IPS-NIHi7 (cell line): ENCODE results near the gene EIF4G3.
"Not testable (repeated sequence)": the region's sequence is repeated elsewhere in the genome, so short reads cannot be mapped to it uniquely, and the experiment has no call there.

Source experiments
- DNase-seq: peaks from one replicate; pipeline ENCODE4 v3.0.0; 2012; ENCODE audit warnings: mixed read lengths; ENCODE audit errors: extremely low spot score

The EIF4G3 gene

GRCh38 chr1:21176586-21177555 lies at the start of gene EIF4G3:
EIF4G3 (minus strand) TSS chr1:21176897; CDS start chr1:21002742, 174,155 bp downstream.
- peak; percentile 99 for DNase-seq

GRCh38 chr1:21225065-21225464 lies 48.4 kb upstream of the EIF4G3 start:
- DNase-seq = no peak

- no peak for DNase-seq
These were observed 44.1 kb upstream of the EIF4G3 start for GRCh38 chr1:21220815-21221214.

- no peak for DNase-seq
These were observed 43.0 kb upstream of the EIF4G3 start for GRCh38 chr1:21219674-21220073.

GRCh38 chr1:21217812-21218596 lies 41.3 kb upstream of the EIF4G3 start:
- peak; percentile 89 for DNase-seq

GRCh38 chr1:21216835-21217811 lies 40.4 kb upstream of the EIF4G3 start:
- peak; percentile 76 for DNase-seq

- DNase-seq = no peak
These were observed 35.4 kb upstream of the EIF4G3 start for GRCh38 chr1:21212126-21212525.

GRCh38 chr1:21208137-21208700 lies 31.5 kb upstream of the EIF4G3 start:
- DNase-seq = not testable (repeated sequence)

- no peak for DNase-seq
These were observed 29.4 kb upstream of the EIF4G3 start for GRCh38 chr1:21206117-21206516.

GRCh38 chr1:21205416-21205815 lies 28.7 kb upstream of the EIF4G3 start:
- DNase-seq = no peak

- no peak for DNase-seq
These were observed 25.0 kb upstream of the EIF4G3 start for GRCh38 chr1:21201650-21202049.

GRCh38 chr1:21201238-21201637 lies 24.5 kb upstream of the EIF4G3 start:
- not testable (repeated sequence) for DNase-seq

GRCh38 chr1:21200767-21201166 lies 24.1 kb upstream of the EIF4G3 start:
- DNase-seq = no peak

GRCh38 chr1:21198929-21199328 lies 22.2 kb upstream of the EIF4G3 start:
- no peak for DNase-seq

GRCh38 chr1:21192871-21193270 lies 16.2 kb upstream of the EIF4G3 start:
- DNase-seq = no peak

GRCh38 chr1:21192284-21192683 lies 15.6 kb upstream of the EIF4G3 start:
- no peak for DNase-seq

- DNase-seq = not testable (repeated sequence)
These were observed 14.1 kb upstream of the EIF4G3 start for GRCh38 chr1:21190771-21191170.

- no peak for DNase-seq
These were observed 13.3 kb upstream of the EIF4G3 start for GRCh38 chr1:21189906-21190500.

GRCh38 chr1:21189421-21189820 lies 12.7 kb upstream of the EIF4G3 start:
- DNase-seq = no peak

- no peak for DNase-seq
These were observed 11.5 kb upstream of the EIF4G3 start for GRCh38 chr1:21188235-21188634.
